Stimulated activated CD4-positive, alpha-beta T cell treated with anti-CD3 and anti-CD28 coated beads, Interleukin-1b, Interleukin-23, amount 100 ng/mL, for 24 hours (primary cell): ENCODE results near the gene TRAF1.
A peak's percentile ranks its signal among the peaks of the same experiment; 100 is the strongest.

Experiments used
- DNase-seq, 4 experiments: peaks; one replicate each; pipeline ENCODE4 v3.0.0-alpha.2; 2020; ENCODE audit warnings: low read depth in 4 of 4, low spot score in 1 of 4

TRAF1 gene

GRCh38 chr9:120941046-120941770 is 14.6 kb upstream of the TRAF1 start:
- no peak for DNase-seq

- no peak for DNase-seq
Observed at GRCh38 chr9:120940573-120940972, 14.0 kb upstream of the TRAF1 start.

- DNase-seq, result no peak
Observed at GRCh38 chr9:120938851-120939250, 12.3 kb upstream of the TRAF1 start.

- DNase-seq, result no peak
Observed at GRCh38 chr9:120937596-120937995, 11.0 kb upstream of the TRAF1 start.

- DNase-seq, result no peak
Observed at GRCh38 chr9:120937127-120937526, 10.5 kb upstream of the TRAF1 start.

GRCh38 chr9:120936764-120937122 is 10.1 kb upstream of the TRAF1 start:
- no peak for DNase-seq

- peak; percentile 86 to 90 (median 88) for DNase-seq
Observed at GRCh38 chr9:120936011-120936763, 9.6 kb upstream of the TRAF1 start.

- no peak for DNase-seq
Observed at GRCh38 chr9:120935383-120935857, 8.8 kb upstream of the TRAF1 start.

GRCh38 chr9:120934281-120934680 is 7.7 kb upstream of the TRAF1 start:
- DNase-seq, result no peak

- DNase-seq, result no peak
Observed at GRCh38 chr9:120933310-120934055, 6.9 kb upstream of the TRAF1 start.

- no peak for DNase-seq
Observed at GRCh38 chr9:120932086-120932823, 5.7 kb upstream of the TRAF1 start.

- no peak for DNase-seq
Observed at GRCh38 chr9:120931231-120932085, 4.9 kb upstream of the TRAF1 start.

- DNase-seq, result no peak
Observed at GRCh38 chr9:120929229-120929791, 2.7 kb upstream of the TRAF1 start.

GRCh38 chr9:120928483-120929228 is 2.1 kb upstream of the TRAF1 start:
- DNase-seq, result peak in 2 of 4 experiments; percentile 63 to 65

GRCh38 chr9:120928015-120928482 is 1.5 kb upstream of the TRAF1 start:
- DNase-seq, result no peak

- no peak for DNase-seq
Observed at GRCh38 chr9:120927269-120928014, 846 bp upstream of the TRAF1 start.

- peak in 3 of 4 experiments; percentile 65 to 82 (median 71) for DNase-seq
Observed at GRCh38 chr9:120925535-120926396, 830 bp downstream of the TRAF1 start.
